Suprapubic skin (tissue), 4 donors: ENCODE results near the gene SEC63.

Experiments
- EP300 ChIP-seq: sonication (generic); formaldehyde crosslinking; IDR thresholded peaks from one replicate; pipeline ENCODE4 v1.6.1; 2017; ENCODE audit warnings: antibody characterized with exemption
- POLR2A ChIP-seq, 2 donors: fragments of 450-650 bp; IDR thresholded peaks; one replicate each; pipeline ENCODE4 v1.6.1; 2017; ENCODE audit warnings: antibody characterized with exemption in 2 of 2, mild to moderate bottlenecking in 2 of 2, moderate library complexity in 2 of 2
- POLR2AphosphoS5 ChIP-seq, 3 donors: sonication (generic); formaldehyde crosslinking; IDR thresholded peaks; one replicate each; pipeline ENCODE4 v1.6.1; 2017; ENCODE audit warnings: antibody characterized with exemption in 3 of 3
- TF ChIP-seq, protein P1 (sequence below), 2 donors: fragments of 200-600 bp in 1 of 2; fragments of 450-650 bp in 1 of 2; sonication (generic) in 1 of 2; IDR thresholded peaks; one replicate each; pipeline ENCODE4 v1.5.1; 2016 to 2019; ENCODE audit warnings: antibody characterized with exemption in 2 of 2, mild to moderate bottlenecking in 1 of 2, moderate library complexity in 1 of 2

DNA sequence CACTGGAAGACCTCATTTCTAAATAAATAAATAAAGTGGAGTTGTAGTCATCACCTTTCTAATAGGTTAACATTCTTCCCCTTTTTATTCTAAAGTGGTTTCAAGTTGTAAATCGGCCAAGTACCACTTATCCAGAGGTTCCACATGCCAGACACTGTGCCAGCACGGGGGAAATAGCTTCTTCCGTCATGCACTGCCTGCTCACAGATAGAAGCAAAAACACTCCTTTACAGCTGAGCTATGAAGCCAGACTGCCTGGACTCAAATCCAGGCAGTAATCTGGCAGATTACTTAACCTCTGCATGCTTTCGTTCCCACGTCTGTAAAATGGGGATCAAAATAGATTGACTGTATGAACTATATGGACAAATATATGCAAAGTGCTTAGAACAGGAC lies 116.7 kb downstream of the SEC63 start:
- TF ChIP-seq, protein P1, sequence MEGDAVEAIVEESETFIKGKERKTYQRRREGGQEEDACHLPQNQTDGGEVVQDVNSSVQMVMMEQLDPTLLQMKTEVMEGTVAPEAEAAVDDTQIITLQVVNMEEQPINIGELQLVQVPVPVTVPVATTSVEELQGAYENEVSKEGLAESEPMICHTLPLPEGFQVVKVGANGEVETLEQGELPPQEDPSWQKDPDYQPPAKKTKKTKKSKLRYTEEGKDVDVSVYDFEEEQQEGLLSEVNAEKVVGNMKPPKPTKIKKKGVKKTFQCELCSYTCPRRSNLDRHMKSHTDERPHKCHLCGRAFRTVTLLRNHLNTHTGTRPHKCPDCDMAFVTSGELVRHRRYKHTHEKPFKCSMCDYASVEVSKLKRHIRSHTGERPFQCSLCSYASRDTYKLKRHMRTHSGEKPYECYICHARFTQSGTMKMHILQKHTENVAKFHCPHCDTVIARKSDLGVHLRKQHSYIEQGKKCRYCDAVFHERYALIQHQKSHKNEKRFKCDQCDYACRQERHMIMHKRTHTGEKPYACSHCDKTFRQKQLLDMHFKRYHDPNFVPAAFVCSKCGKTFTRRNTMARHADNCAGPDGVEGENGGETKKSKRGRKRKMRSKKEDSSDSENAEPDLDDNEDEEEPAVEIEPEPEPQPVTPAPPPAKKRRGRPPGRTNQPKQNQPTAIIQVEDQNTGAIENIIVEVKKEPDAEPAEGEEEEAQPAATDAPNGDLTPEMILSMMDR (IDR thresholded peaks at IDR 0.05): no peak
- no peak for TF ChIP-seq POLR2A (IDR thresholded peaks at IDR 0.05)
- TF ChIP-seq EP300: no peak
- TF ChIP-seq POLR2AphosphoS5 (IDR thresholded peaks at IDR 0.05): no peak
